Hematopoietic multipotent progenitor cell treated with erythropoietin and hydrocortisone succinate and interleukin-3 and kit ligand, for 8 days (in vitro differentiated cells): ENCODE measurements around the gene OVOL1.
A peak's percentile ranks its signal among the peaks of the same experiment; 100 is the strongest.

Source experiments
- DNase-seq: peaks from one replicate; pipeline ENCODE4 v3.0.0-alpha.2; 2015

Gene OVOL1

DNA sequence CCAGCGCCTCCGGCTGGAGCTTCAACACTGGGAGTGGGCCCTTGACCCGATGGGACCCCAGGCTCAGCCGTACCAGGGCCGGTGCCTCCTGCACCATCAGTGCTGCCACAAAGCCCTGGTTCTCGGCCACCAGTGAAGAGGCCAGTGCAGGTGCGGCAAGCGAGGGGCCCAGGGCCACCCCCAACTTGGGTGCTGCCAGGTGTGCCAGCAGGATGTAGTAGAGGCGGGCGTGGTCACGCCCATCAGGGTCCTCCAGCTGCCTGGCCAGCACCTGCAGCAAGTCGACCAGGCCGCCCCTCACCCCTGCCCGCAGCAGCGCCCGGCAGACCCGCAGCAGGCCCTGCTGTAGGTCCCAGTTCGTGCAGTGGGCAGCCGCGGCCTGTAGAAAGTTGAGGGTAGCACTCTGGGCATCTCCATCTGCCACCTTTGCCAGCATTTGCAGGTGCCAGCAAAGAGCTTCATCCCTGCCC is 8.4 kb upstream of the OVOL1 start:
- DNase-seq, result no peak

DNA sequence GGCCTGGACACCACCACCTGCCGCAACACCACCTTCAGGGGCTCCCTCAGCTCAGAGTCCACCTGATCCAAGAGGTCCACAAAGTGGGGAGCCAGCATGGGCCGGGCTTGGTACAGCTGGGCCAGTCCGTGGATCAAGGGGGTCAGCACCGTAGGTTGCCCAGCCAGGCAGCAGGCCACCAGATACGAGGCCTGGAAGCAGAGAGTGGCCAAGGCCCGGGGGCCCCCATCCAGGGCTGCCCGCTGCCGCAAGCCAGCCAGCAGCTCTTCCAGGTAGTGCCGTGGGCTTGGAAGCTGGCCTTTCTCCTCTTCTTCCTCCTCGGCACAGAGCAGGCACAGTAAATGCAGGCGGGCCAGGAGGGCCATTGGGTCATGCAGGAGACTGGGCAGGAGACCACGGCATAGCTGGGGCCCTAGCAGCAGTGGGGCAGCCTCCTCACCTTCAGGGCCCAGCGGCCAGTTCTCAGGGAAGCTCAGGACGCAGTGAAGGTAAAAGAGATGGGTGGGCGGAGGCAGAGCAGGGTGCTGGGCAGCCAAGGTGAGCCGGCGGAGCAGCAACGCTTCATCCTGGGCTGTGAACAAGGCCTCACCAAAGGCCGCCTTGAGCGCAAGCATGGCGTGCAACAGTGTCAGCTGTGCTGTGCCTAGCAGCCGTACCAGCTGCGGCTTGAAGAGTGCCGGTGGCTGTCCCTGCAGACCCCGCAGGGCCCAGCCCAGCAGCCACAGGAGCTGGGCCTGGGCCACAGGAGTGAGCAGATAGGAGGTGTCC is 7.8 kb upstream of the OVOL1 start:
- no peak for DNase-seq

DNA sequence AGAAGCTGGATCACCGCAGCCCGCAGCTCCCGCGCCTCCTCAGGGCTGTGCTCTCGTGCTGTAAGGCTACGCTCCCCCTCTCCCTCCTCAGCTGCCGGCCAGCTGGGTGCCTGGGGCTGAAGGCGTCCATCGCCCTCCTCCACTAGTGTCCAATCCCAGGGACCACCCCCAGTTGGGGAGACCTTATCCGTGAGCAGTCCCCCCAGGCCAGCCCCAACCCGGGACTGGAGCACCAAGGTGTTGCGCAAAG is 7.3 kb upstream of the OVOL1 start:
- no peak for DNase-seq

DNA sequence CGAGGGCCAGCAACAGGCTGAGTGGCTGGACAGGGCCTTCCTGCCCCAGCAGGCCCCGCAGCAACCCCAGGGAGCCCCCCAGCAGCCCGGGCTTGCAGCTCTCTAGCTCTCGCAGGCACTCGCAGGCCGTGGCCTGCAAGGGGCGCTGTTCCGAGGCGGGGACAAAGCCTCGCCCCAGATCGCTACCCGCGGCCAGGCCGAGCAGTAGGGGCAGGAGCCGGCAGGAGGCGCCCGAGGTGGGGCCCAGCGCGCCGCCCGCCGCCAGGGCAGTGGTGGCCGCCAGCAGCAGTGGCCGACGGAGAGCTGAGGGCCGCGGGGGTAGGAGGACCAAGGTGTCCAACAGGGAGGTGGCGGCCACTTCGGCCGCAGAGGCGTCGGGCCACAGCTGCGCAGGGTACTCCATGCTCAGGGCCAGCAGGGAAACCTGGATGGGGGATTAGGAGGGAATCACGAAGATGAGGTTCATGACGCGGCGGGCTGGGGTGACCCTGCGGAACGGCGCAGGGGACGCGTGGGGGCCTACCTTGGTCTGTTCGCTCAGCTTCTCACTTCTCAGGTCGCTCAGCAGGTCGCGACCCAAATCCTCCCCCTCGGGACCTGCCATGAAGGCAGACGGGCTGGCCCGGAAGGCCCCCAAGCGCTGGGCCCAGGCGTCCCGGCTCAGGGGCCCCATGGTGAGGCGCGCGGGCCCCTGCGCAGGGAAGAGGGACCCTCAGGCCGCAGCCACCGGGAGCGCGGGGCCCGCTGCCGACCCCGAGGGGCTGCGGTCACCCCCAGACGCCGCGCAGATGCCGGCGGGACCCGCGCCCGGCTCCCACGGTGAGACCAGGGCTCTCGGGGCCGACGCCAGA is 6.7 kb upstream of the OVOL1 start:
- peak; percentile 86 for DNase-seq

DNA sequence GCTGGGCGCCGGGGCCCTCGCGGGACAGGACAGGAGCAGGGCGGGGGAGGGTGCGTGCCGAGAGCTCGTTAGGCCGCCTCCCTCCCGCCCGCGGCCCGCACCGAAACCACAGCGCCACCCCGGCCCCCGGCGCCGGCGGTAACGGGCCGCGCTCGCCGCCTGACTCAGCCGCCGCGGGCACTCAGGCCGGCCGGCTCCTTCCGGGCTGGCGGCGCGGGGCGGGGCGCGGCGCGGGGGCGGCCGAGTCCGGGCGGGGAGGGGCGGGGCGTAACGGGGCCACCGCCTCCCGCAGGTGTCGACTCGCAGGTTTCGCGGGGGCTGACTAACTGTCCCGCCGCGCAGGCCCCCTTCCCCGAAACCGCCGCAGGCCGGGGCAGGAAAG is 6.1 kb upstream of the OVOL1 start, which contains the start of gene AP5B1:
Gene AP5B1 (minus strand): TSS at position 207 of the 382 bp plus-strand sequence. CDS start 385 bp downstream, outside the sequence.
- peak; percentile 38 for DNase-seq

DNA sequence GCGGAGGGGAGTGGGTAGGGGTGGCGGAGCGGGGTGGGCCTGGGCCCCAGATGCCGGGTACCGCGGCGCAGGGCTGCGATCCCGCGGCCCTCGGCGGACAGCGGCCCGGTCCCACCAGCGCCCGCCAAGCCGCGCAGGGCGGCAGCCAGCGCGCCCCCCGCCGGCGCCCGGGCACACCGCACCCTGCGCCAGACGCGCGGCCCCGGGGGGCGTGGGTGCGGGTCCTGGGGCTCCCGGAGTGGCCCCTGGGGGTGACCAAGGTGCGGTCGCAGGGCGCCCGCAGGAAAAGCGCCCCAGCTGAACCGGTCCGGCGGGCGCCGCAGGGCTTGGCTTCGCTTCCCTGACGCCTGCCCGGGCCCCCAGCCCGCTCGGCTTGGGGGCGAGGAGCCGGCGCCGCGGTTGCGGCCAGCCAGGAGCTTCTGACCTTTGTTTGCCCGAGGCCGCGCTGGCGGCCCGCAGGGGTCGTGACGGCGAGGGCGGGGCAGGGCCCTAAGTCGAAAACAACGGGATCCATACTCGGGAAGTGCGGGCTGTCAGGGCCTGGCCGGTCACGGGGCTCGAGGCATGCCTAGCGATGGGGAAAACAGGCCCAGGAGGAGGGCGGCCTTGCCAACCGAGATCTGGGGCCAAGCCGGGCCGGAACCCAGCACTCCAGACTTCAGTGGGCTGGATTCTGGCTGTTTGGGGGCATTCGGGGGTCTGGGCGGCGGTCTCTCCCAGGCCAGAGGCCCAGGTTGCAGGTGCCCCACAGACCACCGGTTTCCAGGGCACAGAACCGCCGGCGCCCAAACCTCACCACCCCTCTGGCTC is 5.5 kb upstream of the OVOL1 start:
- DNase-seq, result no peak

DNA sequence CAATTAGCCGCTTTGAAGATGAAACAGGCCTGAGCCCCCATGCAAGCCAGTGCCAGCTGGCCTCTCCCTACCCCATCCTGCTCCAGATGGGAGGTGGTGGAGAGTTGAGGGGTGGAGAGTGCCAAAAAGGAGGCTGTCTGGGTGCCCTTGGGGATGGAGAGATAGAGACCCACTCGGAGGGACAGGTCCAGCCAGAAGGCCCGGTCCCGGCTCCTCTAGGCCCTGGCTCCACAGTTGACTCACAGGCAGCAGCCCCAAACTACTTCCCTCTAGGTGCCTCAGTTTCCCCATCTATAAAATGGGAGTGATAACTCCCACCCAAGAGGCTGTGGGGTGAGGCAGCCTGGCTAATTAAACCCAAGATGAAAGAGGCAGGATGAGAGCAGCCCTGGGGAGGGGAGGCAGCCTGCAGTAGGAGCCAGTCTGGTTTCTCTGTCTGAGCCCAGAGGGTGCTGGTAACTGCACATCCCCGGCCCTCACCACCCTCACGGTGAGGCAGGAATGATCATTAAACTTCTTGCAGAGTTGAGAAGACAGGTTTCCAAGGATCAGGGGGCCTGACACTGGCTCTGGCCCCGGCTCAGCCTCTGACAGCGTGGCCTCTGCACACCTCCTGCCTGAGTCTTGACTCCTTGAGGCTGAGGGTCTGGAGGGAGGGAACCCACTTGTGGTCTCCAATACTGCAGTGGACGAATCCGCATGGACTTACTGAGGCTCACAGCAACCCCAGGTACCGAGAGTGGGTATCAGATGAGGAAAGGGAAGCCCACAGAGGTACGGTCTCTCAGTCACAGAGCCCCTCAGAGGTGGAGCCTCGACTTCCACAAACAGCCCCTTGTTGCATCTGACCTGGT is 4.7 kb upstream of the OVOL1 start:
- no peak for DNase-seq

DNA sequence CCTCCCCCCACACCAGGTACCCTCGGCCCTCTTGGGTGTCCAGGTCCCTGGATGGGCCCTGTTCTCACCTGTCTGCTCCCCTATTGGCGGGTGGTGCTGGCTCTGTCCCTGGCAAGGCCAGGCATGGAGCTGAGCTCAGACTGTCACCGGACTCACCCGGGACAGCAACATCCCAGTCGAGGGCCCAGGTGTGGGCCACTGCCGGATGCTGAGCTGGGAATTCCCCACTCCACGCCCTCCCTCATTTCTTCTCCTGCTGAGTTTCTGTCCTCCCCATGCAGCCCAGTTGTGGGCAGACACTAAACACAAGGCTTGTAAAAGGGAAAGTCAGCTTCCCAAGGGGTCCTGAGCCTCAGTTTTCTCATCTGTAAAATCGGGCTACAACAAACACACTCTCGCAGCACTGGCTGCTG is 4.0 kb upstream of the OVOL1 start:
- no peak for DNase-seq

DNA sequence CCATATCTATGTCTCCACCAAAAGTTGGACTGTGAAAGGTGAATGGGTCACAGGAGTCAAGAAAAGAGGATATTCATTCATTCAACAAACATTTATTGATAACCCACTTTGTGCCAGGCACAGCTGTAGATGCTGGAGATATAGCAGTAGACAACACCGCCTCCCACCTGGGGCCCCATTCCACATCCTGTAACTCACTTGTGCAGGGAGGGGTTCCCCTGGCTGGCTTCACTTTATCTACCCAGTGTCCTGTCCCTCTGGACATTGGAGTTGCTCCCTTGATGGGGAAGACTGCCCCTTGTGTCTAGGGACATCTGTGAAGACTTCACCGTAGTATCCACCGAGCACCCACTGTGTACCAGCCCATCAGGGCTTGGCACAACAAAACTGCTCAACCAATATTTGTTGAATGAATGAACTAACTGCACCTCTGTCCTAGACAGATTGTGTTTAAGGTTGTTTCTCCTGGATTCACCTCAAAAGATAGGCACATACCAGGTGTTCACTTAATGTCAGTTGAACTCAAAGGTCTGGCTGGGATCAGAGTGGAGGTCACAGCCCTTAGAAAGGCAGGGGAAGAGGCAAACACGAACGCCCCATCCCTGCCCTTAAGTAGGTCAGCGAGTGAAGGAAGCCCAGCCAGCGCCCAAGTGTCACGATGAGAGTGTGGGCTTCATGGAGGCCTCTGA is 1.4 kb upstream of the OVOL1 start:
- DNase-seq, result no peak

DNA sequence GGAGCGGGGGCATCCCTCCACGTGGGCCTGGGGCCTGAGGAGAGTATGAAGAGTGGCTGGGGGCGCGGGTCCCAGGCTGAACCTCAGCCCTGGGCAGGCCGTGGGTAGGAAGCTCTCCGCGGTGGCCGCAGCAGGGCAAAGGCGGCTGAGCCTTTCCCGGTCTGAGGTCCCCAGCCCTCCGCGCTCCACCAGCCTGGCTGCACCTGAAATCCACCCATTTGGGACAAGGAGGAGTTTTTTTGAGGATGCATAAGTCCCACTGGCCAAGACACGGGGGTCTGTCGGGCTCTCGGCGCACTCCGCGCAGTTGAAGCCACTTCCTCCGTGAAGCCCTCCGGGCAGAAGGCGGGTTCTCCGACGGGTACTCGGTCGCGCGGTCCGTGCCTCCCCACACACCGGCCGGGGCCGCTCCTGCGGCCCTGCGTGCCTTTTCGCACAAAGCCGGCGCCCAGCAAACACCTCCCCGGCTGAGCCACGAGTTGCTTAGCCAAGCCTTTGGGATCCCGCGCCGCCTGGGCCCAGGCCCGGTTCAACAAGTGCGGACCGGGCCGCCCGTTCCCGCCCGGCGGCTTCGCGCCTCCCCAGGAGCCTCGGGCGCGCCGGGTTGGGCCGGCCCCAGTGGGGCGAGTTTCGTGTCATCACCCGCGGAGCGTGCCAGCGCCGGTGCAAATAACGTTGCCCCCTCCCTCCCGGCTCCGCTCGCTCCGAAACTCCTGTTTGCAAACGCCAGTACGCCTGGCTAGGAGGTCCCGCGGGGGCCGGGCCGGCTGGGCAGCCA is 666 bp upstream of the OVOL1 start:
- DNase-seq, result no peak

DNA sequence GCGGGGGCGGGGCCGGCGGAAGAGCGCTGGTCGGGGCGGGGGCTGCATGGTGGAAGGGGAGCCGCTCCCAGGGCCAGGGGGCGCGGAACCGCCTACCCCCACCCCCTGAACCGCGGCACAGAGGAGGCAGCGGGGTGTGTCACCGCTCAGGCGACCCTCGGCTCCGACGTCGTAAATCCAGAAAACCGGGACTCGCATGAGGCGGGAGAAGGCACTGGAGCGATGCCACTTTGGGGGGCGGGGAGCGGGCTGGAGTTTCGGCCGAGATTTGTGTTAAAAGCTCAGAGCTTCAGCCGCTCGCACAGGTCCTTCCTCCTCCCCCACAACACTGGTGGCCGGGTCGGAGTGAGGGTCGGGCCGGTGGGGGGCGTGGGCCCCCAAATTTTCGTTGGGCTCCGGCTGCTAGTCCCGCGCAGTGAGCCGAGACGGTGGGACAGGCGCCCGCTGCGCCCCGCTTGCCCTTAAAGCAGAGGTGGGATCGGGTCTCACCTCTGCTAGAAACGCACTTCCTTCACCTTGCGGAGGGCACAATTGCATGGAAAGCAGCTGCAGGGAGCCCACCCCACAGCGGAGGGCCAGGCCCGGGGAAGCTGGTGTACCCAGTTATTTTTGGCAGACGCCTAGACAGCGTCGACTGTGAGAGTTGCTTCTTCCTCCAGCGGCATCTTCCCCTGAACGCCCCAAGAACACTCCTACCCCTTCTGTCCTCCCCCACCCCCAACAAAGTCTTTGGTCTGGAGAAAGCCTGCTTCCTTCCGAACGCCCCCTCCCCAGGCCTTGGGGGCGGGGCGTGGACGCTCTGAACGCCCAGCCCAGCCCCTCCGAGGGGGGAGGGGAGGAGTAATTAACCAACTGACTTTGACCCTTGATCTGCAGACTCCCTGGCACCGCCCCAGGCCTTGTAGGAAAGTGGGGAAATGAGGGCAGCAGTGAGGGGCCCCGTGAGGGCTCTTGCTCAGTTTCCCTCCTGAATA is 1.1 kb downstream of the OVOL1 start:
- DNase-seq, result no peak

DNA sequence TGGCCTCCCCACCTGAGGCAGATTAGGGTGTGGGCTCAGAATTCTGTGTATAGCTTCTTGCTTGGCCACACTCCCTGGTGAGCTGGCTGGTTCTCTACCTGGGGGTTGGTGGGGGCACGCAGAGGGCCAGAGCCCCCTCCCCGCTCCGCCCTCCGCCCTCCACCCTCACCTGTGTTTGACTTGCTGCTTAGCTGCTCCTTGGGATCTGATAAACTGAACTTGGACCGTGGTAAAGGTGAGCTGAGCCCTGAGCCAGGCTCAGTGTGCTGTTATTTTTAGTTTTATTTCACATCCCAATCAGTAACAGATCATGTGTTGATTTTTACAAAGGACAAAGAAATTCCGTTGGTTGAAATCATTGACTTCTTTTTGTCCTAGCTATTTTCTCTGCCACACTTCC is 2.0 kb downstream of the OVOL1 start:
- DNase-seq, result no peak

DNA sequence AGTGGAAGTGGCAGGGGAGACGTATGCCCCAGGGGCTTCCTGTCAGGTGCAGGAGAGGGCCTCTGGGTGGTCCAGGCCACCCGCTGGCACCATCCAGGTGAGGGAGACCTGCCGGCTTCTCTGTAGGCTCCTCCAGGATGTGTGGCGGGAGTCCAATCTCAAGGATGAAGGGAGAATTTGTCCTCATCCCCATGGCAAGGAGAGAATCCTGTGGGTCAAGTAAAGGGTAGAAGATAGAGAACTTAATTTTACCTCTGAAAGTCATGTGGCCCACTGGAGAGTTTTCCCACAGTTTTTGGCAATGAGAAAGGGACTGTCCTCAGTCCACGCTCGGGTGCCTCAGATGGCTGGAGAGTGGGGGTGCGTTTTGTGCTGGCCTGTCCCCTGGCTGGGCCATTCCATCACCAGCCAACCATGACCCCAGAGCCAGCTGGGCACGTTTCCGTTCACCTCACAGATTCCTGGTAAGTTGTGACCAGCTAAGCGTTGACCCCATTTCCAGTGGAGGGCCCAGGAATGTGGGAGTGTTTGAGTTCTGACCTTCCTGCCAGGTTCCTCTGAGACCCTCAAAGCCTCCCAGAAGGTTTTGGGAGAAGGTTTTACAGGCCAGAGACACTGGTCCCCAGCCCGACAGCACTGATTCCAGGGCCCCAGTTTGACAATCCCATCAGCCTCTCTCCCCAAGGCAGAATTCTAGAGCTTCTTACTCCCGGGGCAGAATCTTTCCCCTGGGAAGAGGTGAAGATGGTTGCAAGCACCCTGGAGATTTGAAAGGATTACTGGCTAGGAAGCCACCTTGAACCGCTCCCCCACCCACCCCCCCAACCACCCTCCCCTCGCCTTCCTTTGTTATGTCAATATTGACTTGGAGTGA is 2.6 kb downstream of the OVOL1 start:
- DNase-seq, result no peak

DNA sequence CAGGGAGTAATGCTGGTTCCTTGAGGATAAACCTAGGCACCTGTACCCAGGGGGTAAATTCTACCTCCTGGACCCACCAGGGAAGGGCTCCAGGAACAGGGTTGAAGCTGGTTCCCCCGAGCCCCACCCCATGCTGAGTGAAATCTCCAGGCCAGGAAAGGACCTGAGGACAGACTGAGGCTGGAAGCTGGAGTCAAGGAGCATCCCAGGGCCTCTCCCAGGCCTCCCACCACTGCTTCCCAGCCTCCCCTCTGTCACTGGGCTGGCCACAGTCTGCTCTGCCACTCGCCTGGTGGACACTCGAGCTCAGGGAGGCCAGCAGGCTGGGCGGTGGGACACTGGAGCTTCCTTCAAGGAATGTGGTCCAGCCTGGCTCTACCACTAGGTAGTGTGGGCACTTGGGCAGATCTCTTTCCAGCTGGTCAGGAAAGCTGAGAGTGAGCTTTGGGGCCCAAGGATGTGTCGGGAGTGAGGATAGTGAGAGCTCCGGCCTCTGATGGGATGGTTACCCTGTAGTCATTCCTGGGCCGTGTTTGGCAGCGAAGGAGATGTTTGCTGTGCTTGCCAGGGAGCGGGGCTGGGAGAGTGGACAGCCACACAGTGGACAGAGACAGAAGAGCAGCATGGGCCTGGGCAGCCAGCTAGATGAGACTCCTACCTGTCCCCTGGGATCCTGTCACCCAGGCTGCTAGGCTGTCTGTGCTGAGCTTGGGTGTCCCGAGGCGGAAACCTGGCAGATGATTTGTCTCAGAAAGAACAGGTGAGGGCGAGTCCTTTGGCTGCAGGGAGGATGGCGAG is 3.4 kb downstream of the OVOL1 start:
- no peak for DNase-seq

DNA sequence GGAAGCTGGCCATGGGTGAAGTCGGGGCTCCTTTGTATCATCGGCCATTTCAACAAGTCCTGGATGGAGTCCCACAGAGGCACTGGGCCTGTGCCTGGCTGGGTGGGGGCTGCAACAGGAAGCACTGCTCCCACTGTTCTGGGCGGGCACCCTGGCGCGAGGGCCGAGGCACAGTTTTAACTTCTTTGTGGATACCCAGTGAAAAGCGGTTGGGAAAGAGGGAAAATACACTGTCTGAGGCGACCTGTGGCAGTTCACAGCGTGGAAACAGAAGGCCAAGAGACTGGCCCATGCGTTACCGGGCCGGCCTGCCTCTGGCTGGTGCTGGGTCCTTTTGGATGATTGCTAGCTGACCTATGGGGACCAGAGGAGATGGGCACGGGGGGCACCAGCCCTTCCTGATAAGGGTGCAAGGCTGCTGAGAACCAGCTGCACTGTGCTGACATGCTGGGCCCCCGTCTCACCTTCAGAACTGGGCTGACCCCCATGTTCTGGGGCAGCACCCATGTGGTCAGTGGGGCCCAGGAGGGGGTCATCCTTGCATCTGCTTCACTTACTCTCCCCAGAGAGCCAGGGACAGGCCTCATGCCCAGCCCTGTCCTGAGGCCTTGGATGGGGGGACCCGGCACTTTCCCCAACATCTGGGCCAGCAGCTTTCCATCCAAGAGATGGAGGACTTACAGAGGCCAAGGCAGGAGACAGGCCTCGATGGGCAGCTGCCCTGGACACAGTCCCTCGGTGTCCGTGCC is 4.2 kb downstream of the OVOL1 start:
- no peak for DNase-seq

DNA sequence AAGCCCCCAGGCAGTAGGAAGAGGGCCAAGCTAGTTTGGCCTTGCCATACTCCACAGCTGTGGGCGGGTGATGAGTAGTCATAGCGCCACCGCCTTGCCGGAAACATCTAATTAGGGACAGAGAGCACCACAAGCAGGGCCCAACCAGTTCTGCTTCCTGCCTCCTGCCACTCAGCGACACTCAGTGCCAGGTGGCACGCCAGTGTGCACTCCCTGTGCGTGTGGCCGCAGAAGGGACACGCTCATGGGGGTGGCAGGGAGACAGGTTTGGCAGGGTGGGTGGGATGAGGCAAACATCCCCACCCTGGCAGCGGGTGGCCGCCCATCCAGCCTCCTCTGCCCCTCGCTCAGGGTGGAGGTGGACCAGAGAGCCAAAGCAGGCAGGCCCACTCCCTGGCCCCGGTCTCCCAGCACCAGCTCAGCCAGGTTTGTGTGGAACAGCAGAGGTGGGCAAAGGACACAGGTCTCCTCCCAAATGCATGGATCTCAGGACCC is 4.9 kb downstream of the OVOL1 start:
- no peak for DNase-seq

DNA sequence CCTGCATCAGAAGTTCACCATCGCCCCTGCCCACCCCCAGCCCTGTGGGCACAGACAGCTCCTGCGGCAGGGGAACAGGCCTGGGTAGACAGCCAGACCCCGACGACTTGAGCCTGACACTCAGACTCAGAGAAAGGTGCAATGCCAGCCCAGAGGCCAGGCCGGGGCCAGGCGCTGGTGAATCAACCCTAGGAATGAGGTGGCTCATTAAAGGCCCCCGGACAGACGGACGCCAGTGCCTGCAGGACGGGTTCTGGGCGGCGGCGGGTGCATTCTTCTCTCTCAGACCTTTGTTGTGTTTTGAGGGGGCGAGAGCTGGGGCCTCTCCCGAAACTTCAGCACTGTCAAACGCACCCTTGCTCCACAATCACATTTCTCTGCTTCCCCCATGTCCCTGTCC is 5.6 kb downstream of the OVOL1 start:
- DNase-seq, result no peak
